Measurements from ENCODE around the gene CD8A.
"Not testable (repeated sequence)": the region's sequence is repeated elsewhere in the genome, so short reads cannot be mapped to it uniquely, and the experiment has no call there.

The CD8A gene

DNA sequence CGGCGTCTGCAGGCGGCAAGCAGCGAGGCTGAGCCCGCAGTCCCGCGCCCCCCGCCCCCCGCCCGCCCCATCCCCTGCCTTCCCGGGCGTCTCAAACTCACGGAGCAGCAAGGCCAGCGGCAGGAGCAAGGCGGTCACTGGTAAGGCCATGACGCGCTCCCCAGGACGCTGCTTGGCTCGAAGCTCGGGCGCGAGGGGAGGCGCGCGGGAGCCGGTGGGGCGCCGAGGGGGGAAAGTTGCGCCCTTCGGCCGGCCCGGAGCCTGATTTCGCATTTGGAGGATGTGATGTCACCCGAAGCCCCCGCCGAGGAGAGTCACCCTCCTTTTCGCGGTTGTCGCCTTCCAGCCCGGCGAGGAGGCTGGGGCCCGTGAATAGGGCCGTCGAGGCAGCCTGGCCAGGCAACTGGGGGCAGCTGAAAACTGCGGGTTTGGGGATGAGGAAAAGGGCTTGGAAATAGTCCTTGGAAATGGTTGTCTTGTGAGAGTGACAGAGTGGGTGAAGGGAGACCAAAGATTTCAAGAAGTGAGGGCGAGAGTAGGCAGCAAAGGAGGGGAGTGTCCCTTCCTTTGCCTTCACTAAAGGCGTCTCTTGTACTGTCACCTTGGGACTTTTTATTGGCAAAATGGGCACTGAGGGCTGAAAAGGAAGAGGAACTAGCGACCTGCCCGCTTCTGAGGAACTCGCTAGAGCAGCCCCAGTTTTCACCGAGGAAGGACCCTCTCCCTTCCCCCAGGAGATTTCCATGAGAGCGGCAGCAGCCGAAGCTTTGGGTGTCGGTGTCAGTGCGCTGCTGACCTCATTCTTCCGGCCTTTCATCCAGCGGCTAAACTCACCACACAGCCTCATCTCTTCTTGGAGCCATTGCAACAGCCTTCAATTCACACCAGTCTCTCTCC lies at the start of gene CD8A:
Gene CD8A, minus strand, starts transcription at position 238 of the 897 bp plus-strand sequence. Its CDS starts 88 bp downstream, at position 150.
- peak; percentile 32 for DNase-seq

DNA sequence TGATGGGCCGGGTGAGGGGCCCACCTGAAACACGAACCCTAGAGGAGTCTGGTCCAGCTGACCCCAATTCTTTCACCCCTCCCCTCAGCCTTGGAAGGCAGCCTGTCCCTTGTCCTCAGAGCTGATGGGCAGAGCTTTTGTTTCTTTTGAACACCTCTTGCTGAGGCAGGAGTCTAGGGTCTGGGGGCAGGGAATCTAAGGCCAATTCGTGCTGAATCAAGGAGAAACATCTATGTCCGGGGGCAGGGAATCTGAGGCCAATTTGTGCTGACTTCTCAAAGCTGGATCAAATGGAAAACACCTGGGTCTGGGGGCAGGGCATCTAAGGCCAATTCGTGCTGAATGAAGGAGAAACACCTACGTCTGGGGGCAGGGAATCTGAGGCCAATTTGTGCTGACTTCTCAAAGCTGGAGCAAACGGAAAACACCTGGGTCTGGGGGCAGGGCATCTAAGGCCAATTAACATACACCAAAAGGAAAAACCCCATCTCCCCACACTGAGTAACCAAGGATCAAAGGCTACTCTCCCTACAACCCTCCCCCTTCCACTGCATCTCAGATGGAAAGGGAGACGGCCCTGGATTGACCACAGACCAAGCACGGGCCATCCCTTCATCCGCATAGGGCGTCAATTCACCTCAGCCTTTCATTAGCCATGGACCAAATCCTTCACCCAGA lies 49.3 kb upstream of the CD8A start:
- DNase-seq: not testable (repeated sequence)

DNA sequence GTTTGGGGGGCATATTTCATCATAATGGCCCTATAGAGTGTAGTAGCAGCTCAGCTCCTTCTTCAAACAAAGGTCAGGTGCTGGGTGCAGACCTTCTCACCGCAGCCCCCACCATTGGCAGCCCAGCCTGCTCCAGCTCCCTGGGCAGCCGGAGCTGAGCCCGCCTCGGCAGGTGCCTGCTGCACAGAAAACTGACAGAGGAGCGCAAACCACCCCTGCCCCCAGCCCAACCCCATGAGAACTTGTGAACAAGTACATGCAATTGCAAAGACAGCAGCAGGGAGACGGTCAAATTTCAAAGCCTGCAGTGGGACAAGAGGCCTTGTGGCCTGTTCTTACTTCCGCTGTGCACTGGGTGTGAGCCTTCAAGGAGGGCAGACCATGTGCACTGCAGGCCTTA lies 48.7 kb upstream of the CD8A start:
- DNase-seq: not testable (repeated sequence)

DNA sequence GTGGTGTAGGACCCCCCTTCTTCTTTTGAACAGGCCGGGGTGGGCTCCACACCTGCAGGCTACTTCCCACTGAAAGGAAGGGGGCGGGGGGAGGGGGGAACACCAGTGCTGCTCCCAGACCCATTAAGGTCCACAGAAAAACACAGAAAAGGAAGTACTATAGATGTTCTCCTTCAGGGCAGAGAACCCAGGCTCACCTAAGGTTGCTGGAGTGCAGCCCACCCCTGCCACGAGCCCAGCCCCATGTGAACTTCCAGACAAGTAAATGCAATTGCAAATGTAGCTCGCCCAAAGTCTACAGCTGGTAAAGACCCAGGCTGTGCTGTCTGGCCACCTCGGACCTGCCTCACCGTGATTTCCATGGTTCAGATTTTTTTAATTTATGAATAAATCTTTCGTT lies 47.0 kb upstream of the CD8A start:
- DNase-seq: not testable (repeated sequence)

DNA sequence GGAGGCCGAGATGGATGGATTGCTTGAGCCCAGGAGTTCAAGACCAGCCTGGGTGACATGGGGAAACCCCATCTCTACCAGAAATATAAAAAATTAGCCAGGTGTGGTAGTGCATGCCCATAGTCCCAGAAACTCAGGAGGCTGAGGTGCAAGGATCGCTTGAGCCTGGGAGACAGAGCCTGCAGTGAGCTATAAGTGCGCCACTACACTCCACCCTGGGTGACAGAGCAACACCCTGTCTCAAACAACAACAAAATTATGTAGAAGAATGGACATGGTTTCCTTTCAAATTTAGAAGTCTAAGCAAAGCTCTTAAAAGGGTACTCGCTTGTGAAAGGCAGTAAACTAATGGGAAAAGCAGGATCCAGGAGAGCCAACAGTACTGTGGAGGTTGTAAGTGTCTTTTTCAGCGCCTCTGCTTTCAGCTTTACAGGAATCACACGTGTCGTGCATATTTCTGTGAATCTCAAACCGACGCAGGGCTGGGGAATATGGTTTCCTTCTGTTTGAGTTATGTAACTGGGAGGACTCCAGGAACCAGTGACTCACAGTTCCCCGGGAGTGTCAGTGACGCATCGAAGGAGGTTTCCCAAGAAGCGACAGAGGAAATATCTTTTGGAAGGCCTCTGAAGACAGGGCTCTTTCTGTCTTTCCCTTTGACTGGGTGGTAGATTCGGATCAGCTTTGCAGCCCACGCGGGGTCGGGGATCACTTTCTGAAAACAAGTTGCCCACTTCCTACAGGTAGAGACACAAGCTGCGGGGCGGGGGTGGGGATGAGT lies 46.4 kb upstream of the CD8A start:
- DNase-seq: not testable (repeated sequence)

DNA sequence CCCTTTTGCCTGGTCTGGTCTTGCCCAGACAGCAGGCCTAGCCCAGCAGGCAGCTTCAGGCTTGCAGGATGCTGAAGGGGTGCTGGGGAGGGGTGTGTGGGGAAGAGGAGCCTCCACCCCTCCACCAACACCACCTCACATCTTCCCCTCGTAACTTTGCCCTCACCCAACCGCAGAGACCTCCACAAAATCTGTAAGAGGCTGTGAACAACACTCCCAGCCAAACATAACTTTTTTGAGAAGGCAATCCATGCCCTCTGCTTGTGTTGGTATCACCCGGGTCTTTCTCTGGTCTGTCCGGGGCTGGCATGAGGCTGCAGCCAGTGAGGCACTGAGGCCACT lies 44.8 kb upstream of the CD8A start:
- DNase-seq: not testable (repeated sequence)

DNA sequence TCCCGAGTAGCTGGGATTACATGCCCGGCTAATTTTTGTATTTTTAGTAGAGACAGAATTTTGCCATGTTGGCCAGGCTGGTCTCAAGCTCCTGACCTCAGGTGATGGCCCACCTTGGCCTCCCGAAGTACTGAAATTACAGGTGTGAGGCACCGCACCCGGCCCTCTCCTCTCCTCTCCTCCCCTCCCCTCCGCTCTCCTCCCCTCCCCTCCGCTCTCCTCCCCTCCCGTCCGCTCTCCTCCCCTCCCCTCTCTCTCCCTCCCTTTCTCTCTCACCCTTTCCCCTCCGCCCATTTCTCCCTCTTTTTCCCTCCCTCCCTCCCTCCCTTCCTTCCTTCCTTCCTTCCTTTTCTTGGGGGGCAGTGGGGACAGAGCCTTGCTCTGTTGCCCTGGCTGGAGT lies 42.6 kb upstream of the CD8A start:
- DNase-seq: no peak

DNA sequence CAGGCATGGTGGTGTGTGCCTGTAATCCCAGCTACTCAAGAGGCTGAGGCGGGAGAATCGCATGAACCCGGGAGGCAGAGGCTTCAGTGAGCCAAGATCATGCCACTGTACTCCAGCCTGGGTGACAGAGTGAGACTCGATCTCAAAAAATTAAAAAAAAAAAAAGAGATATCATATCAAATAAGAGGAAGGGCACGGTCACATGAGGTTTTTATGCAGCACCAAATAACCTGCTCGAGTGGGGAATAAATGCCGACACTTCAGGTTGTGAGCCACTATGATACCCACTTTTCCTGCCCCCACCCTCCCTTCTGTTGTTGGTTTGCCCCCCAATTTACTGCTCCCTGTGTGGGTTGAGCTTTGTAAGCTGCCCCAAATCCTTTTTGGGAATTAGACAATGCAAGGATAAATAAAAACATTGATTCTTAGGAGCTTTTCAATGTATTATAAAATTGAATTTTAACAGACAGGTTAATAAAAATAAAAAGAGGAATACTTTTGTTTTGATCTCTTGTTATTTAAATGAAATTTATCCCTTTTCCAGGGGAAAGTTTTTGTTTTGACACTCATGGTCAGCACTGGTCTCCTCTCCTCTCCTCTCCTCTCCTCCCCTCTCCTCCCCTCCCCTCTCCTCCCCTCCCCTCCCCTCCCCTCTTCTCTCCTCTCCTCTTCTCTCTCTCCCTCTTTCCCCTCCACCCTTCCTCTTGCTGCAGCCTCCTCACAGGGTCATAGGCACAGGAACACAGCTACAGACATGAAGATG lies 41.8 kb upstream of the CD8A start:
- DNase-seq: no peak

DNA sequence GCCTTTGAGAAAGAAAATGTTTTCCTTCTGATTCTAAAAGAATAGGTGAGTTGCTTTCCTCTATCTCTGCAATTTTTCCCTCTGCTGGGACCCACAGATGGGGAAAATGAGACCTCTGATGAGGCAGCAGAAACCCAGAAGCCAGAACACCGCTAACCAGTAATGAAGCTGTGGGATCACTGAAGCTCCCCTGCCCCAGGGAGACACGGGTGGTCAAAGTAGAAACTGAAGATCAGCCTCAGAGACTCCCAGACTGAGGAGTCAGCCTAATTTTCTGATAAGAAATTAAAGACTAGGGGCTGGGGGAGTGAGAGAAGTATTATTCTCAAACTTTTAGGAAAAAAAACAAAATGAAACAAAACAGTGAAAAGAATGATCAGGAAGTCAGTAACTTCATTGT lies 40.8 kb upstream of the CD8A start:
- DNase-seq: no peak

DNA sequence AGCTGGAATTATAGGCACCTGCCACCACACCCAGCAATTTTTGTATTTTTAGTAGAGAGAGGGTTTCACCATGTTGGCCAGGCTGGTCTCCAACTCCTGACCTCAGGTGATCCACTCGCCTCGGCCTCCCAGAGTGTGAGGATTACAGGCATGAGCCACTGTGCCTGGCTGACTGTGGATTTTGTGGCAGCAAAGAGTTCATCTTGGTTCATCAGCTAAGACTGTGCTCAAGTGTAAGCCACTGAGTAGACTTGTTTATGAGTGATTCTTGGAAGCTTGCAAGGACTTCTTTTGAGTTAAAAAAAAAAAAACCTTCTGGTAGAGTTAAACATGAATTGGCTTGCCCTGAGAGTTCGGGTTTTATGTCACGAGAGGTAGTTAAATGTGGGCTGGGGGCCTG lies 36.2 kb upstream of the CD8A start:
- no peak for DNase-seq

DNA sequence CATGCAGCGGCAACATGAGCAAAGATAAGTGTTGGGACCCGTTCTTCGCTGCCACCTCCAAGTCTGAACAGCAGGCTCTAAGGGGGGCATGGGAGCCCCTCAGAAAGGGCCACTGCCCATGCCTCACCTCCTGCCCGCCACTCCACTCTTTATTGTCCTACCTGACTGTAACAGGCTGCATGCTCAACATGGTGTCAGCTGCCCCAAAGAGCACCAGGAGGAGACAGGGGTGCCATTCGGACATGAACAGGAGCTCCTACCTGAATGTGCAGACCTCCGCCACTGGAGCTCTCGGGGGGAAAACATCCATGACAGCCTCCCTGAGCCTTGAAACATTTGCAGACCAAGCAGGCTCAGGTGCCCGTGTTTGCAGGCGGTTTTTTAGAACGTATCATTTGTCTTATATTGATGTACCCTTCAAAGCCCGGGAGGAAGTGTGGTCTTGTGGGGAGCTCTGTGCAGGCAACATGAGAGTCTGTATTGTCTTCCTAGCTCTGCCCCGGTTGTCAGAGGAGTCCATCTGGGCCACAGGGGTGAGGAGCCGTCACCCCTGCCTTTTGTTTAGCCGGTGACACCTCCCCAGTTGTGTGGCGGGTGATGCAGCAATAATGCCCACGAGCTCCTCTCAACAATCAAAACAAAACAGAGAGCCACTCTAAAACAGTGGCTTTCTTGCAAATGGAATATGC lies 35.1 kb upstream of the CD8A start:
- no peak for DNase-seq

DNA sequence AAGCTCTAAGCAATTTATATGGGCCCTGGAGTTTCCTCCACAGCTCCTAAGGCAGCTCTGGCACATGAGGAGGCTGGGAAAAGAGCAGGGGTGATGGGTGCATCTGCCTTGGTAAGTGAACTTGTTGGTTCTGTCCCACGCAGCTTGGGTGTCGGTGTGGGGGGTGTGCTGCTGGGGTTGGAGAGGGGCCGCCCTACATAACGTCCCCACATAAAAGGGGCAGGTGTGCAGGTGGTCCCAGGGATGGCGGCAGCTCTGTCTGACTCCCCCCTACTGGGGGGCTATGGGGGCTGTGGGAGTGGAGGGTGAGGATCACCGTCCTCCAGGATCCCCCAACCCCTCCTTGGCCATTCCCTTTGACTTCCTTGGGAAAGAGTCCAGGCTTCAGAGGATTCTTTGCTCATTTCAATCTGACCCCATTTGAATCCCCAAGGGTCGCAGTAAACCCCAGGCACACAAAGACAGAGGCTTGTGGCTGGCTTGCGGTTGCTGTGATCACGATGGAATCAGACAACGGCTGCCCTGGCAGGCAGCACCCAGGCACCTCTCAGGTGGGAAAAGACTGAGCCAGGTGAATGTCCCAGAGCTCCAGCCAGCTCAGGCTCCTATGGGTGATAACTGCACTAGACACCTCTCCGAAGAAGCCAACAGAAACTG lies 34.5 kb upstream of the CD8A start:
- DNase-seq: no peak

DNA sequence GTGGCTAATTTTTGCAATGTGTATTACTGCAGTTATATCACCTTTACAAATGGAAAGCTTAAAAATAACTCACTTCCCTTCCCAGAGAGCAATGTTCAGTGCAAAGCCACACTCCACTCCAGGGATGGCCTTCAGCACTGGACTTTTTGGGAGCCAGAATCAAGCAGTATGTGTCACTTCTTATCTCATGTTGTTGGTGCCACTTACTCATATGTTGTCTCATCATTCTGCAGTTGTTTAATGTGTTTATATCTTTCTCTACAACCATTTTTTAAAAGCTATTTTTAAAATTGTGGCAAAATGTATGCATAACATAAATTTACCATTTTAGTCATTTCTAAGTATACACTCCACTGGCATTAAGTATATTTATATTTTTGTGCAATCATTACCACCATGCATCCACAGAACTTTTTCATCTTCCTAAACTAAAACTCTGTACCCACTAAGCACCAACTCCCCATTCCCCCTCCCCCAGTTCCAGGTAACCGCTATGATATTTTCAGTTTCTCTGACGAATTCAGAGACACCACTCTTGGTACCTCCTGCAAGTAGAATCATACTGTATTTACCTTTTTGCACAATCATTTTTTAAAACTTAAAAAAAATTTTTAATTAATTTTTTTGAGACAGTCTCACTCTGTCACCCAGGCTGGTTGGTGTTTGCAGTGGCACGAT lies 32.1 kb upstream of the CD8A start:
- no peak for DNase-seq

DNA sequence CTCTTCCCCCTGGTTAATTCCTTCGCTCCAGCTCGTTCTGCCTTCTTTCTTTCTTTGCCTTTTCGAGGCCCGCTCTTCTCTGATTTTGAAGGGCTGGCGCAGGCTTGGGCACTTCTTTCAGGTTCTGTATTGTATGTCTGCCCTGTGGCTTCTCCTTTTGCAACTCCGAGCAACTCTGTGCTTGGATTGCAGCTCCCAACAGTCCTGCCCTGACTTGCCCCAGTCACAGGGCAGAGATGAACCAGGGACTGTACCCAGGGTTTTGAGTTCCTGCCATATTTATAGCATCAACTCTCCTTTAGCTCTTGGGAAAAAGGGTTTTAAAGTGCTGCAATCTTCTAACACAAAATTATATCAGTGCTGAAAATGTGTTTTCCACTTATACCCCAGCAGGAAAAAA lies 31.1 kb upstream of the CD8A start:
- DNase-seq: no peak

DNA sequence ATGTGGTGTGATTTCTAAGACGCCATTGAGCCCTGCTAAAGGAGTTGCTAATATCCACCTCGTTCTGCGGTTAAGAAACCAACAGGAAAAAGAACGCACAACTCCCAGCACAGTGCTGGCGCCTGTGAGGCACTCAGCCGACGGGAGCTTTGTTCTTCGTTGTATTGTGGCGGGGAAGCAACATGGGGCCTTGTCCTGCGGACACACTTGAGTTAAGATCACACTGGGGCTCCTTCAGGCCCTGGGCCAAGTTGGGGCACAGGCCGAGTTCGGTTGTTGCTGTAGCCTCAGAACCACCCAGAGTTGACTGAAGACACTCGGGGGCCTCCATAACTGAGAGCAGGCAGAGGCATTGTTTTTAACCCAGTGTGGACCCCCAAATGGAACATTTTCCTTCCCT lies 30.6 kb upstream of the CD8A start:
- DNase-seq: no peak

DNA sequence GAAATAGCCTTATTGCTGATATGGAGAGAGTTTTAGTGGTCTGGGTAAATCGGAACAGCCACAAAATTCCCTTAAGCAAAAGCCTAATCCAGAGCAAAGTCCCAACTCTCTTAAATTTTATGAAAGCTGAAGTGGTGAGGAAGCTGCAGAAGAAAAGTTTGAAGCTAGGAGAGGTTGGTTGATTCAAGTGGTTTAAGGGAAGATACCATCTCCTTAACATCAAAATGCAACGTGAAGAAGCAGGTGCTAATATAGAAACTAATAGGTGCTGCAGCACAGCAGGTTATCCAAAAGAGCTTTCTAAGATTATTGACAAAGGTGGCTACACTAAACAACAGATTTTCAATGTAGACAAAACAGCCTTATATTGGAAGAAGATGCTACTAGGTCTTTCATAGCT lies 28.2 kb upstream of the CD8A start:
- DNase-seq: no peak

DNA sequence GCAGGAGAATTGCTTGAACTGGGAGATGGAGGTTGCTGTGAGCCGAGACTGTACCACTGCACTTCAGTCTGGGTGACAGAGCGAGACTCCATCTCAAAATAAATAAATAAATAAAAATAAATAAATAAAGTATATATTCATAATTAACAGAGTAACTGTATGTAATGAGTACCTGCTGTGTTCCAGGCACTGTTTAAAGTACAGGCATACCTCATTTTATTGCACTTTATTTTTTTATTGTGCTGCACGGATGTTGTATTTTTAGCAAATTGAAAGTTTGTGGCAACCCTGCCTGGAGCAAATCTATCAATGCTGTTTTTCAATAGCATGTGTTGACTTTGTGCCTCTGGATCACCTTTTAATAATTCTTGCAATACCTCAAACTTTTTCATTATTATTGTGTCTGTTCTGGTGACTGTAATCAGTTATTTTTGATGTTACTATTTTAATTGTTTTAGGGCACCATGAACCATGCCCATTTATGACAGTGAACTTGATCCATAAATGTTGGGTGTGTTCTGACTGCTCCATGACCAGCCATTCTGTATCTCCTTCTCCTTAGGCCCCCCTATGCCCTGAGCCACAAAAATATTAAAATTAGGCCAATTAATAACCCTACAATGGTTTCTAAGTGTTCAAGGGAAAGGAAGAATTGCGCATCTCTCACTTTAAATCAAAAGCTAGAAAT lies 27.5 kb upstream of the CD8A start:
- DNase-seq: no peak

DNA sequence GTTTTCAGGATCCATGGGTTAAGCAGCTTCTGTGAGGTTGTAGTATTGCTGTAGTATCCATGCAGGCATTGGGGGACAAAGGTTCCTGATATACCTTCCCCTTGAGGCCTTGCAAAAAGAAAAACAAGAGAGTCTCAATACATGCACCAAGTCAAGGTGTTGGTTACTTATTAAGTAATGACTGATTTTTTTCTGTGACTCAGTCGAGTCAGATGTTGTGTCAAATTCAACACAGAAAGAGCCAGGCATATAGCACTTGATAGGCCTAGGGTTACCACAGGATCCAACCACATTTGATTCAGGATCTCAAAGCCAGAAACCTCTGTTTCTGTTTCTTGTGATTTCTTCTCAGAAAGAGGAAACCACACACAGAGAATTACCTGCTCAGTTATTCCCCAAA lies 24.9 kb upstream of the CD8A start:
- no peak for DNase-seq

DNA sequence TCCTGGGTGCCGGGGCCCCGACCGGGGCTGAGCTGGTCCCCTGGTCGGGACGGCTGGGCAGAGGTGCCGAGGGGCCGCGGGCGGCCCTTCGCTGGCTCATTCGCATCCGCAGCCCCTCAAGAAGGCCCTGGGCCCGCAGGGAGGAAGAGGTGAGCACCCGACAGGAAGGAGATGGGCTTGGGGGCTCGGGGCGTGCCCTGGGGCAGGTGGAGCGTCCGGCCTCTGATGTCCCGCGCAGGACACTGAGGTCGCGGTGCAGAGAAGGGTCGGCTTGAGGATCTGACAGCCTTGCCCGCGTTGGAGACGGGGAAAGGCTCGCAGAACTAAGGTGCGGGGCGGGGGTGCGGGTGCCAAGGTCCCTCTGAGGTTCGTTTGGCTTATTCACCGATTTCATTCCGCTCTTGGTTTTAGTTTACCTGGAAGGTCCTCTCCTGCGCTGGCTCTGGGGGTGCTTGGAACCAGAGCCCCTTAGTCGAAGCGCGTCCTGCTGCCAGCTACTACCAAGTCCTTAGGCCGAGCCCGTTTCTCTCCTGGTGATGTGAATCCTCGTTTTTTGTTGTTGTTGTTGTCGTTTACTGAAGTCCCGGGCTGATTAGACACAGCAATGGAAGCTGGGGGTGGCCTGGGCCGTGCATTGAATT lies 18.9 kb upstream of the CD8A start:
- no peak for DNase-seq
